NCI-H748 treated with DMSO at 0.1 percent for 48 hours (cell line): Measurements from ENCODE around the gene ADGRL3.
"Not testable (repeated sequence)": the region's sequence is repeated elsewhere in the genome, so short reads cannot be mapped to it uniquely, and the experiment has no call there.

Experiments used
- DNase-seq: peaks from one replicate; lab custom pipeline; 2025; lab: John Stamatoyannopoulos, UW

The ADGRL3 gene

DNA sequence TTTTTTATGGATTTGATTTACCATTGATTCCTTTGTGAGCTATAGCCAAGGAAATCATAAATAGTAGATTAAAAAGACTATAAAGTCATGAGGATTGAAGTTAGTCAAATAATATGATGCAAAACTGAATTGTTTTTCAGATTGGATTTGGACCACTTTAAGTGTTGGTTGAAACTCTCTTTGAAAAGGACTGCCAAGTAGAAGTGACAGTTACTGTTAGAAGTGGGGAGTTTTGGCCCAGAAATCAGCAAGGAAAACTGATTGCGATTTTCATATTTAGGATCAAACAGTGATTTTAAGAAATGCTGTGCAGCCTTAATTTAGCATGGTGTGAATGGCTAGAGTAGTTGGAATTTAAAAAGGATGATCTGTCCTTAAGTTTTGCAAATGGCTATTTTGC is 4.9 kb downstream of the ADGRL3 start:
- DNase-seq = no peak

DNA sequence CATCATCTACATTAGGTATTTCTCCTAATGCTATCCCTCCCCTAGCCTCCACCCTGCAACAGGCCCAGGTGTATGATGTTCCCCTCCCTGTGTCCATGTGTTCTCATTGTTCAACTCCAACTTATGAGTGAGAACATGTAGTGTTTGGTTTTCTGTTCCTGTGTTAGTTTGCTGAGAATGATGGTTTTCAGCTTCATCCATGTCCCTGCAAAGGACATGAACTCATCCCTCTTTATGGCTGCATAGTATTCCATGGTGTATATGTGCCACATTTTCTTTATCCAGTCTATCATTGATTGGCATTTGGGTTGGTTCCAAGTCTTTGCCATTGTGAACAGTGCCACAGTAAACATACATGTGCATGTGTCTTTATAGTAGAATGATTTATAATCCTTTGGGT is 7.0 kb downstream of the ADGRL3 start:
- not testable (repeated sequence) for DNase-seq

DNA sequence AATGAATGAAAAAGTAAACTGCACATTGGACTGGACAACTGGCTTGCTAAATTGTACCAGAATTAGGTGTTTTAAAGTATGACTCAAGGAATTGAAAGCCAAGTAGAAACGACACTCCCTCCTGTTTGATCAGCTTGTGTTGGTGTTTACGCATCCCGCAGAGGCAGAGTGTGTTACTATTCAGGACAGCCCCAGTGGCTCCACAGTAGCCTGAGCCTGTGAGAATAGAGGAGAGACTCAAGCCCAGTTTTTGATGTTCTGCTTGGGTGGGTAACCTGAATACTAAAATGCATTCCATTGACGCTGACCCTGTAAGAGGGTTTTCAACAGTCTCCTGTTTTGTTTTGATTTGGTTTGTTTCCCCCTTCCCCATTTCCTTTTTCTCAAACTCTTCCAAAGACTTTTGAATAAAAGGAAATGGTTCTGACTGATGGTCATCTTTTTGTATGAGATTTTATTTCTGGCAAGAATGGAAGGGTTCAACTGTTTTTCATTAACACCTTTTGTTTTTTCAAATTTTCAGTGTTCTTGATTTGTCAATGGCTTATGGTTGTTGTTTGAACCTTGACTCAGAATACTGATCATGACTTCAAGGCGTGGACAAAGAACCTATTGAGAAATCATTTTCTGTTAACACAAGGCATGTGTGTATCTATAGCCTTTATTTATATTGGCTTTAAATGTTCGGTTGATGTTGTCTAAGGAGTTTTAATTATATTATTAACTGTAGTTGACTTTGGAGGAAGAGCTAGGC is 10.2 kb downstream of the ADGRL3 start:
- DNase-seq = peak; percentile 74

DNA sequence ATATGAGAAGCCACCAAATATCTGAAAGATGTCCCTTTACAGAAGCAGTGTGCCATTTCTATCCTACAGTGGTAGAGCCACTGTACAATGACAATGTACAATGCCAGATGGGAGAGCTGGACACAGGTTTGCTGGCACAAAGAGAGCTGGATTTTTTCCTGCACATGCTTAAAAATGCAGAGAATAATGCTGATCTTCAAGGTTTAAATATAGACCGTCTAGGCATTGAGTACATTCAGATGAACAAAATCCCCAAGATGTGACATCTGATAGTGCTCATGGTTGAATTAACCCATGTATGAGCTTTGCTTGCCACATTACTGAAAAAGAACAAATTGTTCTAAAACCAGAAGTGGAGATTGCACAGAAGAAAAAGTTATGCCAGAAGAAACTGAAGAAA is 11.7 kb downstream of the ADGRL3 start:
- DNase-seq = no peak

DNA sequence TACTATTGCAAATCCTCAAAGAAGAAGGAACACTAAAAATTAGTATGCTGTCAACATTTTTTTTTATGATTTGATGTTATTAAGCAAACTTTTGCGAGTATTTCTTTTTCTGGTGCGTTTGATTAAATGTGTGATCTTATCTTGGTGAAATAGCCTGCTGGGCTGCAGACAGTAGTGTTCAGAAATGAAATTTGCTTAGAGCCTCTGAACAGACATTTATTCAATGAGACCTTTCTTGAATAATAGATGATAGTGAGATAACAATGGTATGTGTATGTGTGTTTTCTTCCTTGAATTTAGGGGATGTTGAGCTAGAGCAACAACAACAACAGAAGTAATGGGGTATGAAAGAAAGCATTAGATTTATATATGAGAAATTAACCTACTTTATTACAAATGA is 12.7 kb downstream of the ADGRL3 start:
- no peak for DNase-seq

DNA sequence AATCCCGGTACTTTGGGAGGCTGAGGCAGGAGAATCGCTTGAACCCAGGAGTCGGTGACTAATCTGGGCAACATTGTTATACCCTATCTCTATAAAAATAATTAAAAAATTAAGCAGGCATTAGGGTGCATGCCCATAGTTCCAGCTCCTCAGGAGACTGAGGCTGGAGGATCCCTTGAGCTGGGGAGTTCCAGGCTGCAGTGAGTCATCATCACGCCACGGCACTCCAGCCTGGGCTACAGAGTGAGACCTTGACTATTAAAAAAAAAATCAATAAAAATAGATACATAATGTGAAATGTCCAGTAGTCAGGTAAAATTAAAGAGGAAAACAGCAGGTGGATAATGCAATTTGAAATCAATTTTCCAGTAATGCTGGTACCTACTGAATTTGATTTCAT is 14.6 kb downstream of the ADGRL3 start:
- no peak for DNase-seq

DNA sequence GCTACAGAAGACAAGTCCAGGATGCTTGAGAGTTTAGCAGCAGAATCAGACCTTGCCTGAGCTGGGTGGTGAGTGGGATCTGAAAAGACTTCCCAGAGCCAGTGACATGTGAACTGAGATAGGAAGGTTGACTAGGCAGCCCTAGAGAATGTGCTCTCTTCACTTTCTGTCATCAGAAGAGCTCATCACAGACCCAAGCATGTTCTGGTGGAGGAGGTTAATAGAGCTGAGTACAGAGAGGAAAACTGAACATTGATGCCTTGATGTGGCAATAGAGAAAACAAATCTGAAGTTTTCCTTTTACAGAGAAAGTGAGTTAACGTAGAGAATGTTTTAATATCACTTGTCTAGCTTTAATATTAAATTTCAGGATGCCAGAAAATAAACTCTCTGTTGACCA is 17.1 kb downstream of the ADGRL3 start:
- DNase-seq = no peak

DNA sequence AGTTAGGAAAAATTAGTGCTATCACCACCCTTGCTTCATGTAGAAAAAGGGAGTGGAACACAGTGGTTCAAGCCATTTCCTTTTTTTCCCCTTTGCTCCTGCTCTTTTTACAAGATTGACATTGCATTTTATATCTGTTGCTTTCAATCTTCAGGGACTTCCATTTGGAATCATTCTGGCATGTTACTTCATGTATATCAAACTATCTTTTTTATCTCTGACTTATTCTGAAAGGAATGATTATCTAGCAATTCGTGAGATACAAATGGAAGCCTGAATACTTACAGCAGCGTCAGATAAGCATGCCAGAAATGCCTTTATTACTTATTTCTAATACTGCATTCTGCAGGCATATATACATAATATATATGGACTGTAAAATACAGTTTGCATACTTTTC is 20.4 kb downstream of the ADGRL3 start:
- DNase-seq = no peak

DNA sequence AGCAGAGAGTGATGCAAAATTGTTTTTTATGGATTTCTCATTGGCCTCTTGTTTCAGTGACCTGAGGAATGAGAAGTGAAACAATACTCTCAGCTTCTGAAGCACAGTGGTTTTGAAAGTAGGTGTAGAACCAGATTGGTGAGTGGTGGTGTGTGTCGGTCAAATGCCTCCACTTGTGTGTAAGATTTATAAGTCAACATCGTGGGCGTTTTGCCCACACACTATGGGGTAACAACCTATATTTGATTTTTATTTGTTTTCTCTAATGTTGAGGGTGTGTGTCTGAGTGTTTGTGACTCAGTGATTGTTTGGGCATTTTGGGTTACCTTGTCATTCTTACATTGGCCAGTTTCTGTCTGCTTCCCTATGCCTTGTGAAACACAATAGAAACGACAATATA is 23.3 kb downstream of the ADGRL3 start:
- no peak for DNase-seq

DNA sequence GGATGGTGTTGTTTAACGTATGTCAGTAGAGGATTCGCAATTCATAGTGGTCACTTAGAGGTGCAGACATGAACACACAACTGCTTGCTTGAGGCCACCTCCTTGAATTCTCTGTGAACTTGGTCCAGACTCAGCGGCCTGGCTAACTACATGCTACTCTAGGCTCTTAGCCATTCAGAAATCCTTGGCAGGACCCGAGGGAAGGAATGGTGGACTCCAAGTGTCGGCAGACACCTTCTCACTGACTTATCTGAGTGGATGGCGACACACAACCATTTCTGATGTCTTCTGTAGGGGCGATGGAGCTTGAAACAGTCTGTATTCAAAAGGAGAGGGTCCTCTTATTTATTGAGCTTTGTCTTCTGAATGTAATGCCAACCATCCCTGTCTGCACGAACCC is 24.4 kb downstream of the ADGRL3 start:
- DNase-seq = no peak

DNA sequence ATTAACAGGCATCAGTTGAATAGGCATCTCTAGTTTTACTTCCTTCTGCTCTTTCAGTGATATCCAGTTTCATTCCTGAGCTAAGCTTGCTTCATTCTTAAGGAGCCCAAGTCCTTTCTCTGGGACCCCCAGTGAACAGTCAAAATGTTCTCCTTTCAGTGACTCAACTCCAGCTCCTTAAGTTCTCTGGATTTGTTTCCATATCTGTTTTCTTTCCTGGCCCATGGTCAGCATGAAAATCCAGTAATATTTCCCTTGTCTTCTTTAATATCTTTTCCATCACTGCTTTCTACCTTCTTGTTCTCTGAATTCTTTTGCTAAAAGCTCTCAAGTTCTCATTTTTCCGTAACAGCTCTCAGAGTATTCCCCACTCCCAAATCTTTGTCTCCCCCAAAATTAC is 25.5 kb downstream of the ADGRL3 start:
- DNase-seq = no peak

DNA sequence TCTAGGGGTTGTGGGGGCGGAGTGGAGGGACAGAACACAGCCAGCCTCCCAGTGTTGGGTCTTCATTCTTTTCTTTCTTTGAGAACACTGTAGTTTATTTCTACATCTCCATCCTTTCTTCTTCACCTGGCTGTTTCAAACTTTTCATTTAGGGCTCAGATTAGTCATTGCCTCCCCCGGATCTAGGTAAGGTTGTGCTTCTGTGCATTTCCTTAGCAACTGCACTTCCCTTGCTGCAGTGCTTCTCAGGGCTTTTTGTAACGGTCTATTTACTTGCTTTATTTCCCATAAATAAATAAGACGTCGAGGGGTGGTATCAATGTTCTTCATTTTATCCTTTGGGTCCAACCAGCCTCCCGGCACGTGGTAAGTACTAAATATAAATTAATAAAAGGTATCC is 31.3 kb downstream of the ADGRL3 start:
- no peak for DNase-seq

DNA sequence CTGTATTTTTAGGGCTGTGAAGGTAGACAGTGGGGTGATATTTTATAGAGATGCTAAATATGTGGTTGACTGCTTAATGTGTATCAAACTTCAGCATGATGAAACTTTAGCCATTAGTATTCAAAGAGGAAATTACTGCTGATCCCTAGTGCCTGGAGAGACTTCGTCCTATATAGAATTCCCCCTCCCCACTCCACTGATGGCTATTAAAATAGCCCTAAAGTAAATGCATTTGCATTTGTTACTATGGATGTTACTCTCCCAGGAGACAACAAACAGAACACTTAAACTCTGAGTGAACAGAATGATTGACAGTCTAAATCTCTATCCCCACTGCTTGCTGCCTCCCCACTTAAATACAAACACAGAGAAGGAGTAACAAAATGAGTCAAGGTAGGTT is 39.1 kb downstream of the ADGRL3 start:
- peak; percentile 68 for DNase-seq

DNA sequence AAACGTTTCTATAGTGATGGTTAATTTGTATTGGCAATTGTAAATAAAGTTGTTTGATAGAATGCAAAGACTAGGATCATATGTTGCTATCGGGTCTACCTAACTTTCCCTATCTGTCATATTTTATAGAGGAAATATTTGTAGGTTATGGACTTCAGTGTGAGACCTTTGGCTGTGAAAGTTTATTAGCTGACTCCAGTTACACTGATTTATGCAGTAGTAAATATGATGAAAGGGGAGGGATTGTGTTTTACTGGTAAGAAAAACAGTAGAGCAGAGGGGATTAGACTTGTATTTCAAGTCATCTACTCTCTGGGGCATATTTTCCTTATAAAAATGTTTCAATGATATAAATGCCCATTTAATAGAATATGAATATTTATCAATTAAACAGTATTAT is 43.8 kb downstream of the ADGRL3 start:
- no peak for DNase-seq

DNA sequence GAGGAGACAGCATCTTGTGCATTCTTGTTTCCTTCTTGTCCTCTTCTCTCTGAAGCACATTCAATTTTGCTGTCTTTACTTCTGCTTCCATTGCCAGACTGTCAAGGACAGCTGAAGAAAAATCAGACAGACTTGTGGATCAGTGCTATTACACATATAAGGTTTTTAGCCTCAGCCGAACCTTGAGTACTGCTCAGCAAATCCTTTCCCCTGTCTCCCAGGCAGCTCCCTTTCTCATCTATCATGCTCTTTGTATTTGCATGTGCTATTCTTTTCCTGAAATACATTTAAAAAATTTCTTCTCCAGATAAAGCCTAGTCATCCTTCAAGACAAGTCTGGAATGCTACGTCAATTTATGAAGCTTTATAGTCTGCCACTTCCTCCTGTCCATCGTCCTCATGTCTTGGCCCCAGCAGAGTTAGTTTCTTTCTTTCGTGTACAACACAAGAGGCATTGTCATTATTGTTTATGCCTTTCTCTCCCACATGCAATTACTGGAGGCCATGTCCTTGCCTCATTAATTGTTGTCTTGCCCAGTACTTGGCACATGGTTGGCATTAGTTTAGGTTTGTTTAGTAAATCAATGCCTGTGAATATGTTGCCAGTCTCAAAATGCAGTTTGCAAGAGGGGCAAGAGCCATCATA is 45.1 kb downstream of the ADGRL3 start:
- no peak for DNase-seq

DNA sequence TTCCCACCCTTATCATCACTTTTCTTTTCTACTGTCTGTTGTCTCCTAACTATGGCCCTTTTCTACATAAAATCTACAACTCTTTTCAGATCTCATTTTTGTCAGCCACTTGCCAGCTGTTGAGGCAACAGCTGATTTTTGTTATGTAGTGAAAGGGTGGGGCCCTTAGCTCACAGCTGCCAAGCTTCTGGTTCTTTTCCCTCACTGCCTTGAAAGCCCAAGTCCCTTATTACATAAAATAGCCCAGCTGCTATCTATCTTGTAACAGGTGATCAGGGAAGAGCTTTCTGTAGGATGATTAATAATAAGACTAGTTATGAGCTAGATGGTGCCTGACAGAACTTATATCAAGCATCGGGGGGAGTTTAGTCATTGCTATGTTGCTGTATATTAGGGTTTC is 45.9 kb downstream of the ADGRL3 start:
- peak; percentile 50 for DNase-seq

DNA sequence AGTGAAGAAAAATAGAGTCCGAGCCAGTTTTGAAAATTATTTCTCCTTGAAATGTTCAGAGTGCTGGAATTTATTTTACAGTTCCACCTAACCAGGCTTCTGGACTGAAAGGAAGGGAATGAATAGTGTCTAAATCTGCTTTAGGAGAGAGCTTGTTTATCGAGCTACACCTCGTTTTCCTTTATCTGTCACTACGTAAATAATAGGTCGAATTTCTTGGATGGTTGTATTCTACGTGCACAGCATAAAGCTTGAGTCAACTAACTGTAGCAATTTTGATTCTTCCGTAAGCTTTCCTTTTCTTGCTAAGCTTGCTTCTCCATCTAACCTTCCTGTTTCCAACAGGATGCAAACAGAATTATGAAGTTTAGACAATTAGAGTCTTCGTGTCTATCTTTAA is 48.6 kb downstream of the ADGRL3 start:
- no peak for DNase-seq

DNA sequence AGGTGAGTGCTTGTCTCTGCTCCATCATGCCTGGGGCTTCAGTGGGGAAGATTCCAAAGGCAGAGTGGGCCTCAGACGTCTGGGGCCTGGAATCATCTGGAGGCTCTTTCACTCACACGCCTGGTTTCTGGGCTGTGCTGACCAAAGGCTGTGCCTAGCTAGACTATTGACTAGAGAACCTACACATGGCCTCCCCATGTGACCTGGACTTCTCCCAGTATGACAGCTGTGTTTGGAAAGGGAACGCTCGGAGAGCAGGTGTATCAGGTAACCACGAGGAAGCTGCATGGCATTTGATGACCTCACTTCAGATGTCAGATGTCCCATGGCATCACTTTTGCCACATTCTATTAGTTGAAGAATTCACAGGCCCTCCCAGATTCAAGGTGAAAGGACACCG is 51.0 kb downstream of the ADGRL3 start:
- peak; percentile 60 for DNase-seq

DNA sequence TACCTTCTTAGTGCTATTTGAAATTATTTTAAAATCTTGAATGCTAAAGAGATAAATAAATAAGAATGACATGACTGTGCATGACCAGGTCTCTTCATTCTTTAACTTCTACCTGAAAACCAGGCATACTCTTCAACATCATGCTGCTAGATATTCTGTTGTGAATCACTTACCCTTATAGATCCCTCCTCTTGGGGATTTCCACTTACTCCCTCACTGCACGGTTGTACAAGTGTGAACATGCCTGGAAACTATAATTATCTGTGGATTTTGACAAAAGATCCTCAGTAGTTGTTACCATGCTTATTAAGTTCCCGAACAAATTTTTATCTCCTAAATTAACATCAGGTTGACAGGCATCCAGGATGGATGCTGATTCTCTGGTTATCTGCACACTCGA is 54.3 kb downstream of the ADGRL3 start:
- DNase-seq = no peak

DNA sequence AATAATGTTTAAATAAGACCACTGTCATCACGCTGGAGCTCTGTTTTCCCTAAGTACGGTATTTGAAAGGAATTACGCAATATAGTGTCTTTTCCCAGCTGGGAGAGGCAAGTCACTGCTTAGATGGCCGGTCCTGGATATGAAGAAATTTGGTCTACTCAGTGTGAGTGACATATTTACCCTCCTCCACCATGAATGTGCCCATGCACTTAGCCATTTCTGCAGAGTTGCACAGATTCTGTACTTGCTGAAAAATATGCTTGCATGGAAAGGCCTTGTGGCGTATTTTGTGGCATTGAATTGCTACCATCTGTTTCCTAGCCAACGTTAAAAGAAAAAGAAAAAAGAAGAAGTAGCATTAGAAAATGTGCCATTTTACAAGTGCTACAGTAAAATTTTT is 73.1 kb downstream of the ADGRL3 start:
- no peak for DNase-seq

DNA sequence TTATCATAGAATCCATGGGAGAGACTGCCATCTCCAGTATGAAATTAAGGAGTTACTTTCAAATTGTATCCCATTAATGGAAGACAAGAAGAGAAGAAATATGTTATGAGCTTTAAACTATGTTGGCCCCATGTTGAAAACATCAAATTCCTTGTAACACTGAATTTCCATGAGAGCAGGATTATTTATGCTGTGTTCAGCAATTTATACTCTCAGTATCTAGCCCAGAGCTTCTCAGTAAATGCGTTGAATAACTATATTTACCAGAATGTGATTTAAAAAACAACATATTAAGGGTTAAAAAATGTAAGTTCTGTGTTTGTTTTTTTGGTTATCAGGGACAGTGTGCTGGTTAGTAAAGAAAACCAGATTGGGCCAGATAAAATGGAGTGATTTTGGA is 74.2 kb downstream of the ADGRL3 start:
- no peak for DNase-seq

DNA sequence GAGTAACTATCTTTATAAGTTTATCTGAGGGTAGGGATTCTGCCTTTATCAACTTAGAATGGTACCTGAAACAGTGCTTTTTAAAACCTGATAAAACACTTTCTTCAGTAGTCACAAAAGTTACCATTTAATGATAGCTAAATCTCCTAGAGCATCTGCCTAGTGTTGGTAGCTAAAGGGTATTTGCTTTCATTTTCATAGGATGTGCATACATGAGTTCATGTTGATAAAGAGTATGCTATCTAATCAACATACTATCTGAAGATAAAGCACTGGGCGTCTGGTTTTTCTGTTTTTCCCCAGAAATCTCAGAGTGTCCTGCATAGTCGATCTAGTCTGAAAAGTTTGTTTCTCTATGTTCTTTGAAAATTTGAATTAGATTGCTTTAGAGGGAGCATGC is 75.1 kb downstream of the ADGRL3 start:
- no peak for DNase-seq

DNA sequence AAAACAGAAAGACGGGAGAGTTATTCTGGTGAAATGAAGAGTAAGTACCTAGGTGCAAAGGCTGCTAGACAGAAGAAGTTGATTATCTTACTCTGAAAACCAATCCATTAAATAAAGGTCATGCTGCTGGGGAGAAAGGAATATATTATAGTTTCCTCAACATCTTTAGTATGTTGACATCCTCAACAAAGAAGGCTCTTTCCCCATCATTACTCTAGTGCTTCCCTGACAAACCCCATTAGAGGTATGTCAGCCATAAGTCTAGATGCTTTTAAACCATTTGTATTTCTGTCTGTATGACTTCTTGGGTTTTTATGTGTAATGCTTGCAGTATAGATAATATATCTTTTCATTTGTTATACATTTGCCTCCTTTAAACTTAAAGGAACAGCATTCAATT is 75.9 kb downstream of the ADGRL3 start:
- DNase-seq = no peak
